Measurements from ENCODE around the gene OR13J1.
A peak's percentile ranks its signal among the peaks of the same experiment; 100 is the strongest.

Gene OR13J1

GRCh38 chr9:35828716-35829083, 41.5 kb downstream of the OR13J1 start, which contains the start of gene FAM221B:
Gene FAM221B, minus strand, starts transcription at chr9:35828732. Its CDS starts 2,571 bp downstream, at chr9:35826161.
- H3K4me2 ChIP-seq (ENCODE audit: low read depth, low read length, poor library complexity, severe bottlenecking), result peak within 1 kb of the TSS; percentile 91
- no peaks in the 10 kb centered on the region for H3K27me3 ChIP-seq (ENCODE audit: low read length)
- H4K20me1 ChIP-seq (ENCODE audit: low read depth, low read length), result no peaks in the 10 kb centered on the region
- H2AFZ ChIP-seq (ENCODE audit: low read depth, low read length, severe bottlenecking), result peak within 1 kb of the TSS; percentile 97
- H3K9me2 ChIP-seq (replicated peaks; ENCODE audit: insufficient read depth, low read length), result no peaks in the 10 kb centered on the region
- no peaks in the 10 kb centered on the region for H3K9me3 ChIP-seq (ENCODE audit: insufficient read depth, low read length)
- H3K79me2 ChIP-seq (ENCODE audit: insufficient read depth, low read length), result no peaks in the 10 kb centered on the region
- no peak within 1 kb of the TSS for H3K27ac ChIP-seq (ENCODE audit: low read depth, low read length)
- peak within 1 kb of the TSS; percentile 60 for H3K9ac ChIP-seq (ENCODE audit: low read length)
- peak within 1 kb of the TSS; percentile 79 for H3K4me3 ChIP-seq (ENCODE audit: insufficient read depth, low read length, poor library complexity, severe bottlenecking)
- no peaks in the 10 kb centered on the region for H3F3A ChIP-seq (ENCODE audit: insufficient read depth)
- no peak for TF ChIP-seq EZH2phosphoT487 (conservative IDR thresholded peaks at IDR 0.05; ENCODE audit: low read length)
- TF ChIP-seq CTCF (IDR thresholded peaks at IDR 0.05; ENCODE audit: insufficient read depth, low read length, poor library complexity, severe bottlenecking), result no peak
- H3K36me3 ChIP-seq (ENCODE audit: low read length), result no peaks in the 10 kb centered on the region

- H3K9me3 ChIP-seq (ENCODE audit: insufficient read depth, low read length), result no peaks in the 10 kb centered on the region
- H3K36me3 ChIP-seq (ENCODE audit: low read length), result no peaks in the 10 kb centered on the region
- no peak for TF ChIP-seq EZH2phosphoT487 (conservative IDR thresholded peaks at IDR 0.05; ENCODE audit: low read length)
- TF ChIP-seq CTCF (IDR thresholded peaks at IDR 0.05; ENCODE audit: insufficient read depth, low read length, poor library complexity, severe bottlenecking), result no peak
- no peak overlapping the region for H3K27ac ChIP-seq (ENCODE audit: low read depth, low read length)
- no peak overlapping the region for H3K9ac ChIP-seq (ENCODE audit: low read length)
- no peaks in the 10 kb centered on the region for H3K9me2 ChIP-seq (replicated peaks; ENCODE audit: insufficient read depth, low read length)
- H3K4me3 ChIP-seq (ENCODE audit: insufficient read depth, low read length, poor library complexity, severe bottlenecking), result no peak overlapping the region
- H3F3A ChIP-seq (ENCODE audit: insufficient read depth), result no peaks in the 10 kb centered on the region
- H4K20me1 ChIP-seq (ENCODE audit: low read depth, low read length), result no peaks in the 10 kb centered on the region
- H3K4me2 ChIP-seq (ENCODE audit: low read depth, low read length, poor library complexity, severe bottlenecking), result no peak overlapping the region
- no peak overlapping the region for H2AFZ ChIP-seq (ENCODE audit: low read depth, low read length, severe bottlenecking)
- no peaks in the 10 kb centered on the region for H3K79me2 ChIP-seq (ENCODE audit: insufficient read depth, low read length)
- no peaks in the 10 kb centered on the region for H3K27me3 ChIP-seq (ENCODE audit: low read length)
Observed at GRCh38 chr9:35827486-35827885, 42.7 kb downstream of the OR13J1 start.

DNA sequence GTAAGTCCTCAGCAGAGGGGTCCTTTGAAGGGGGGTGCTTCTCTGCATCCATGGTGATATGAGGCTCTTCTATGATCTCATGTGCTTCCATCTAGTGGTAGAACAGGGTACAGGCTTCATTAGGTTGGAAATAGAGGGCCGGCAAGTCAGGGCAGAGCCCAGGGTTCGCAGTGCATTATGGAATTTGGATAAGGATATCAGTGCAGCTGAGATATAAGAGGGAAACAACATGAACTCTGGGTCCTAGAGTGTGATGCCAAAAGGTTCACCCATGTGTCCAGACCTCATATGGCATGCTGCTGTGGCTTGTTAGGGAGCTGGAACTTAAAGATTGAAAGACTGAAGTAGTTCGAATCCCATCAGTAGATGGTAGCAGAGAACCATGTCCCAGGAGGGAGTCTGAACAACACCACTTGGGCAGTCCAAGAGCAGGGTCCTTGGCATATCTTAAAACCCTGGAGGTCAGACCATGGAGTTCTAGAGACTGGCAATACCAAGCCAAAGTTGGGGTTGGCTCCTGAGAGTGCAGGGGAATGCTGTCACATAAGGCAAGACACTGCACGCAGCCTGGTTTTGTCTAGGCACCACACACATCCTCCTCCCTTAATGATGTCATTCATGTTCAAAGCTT, 44.0 kb downstream of the OR13J1 start:
- no peak overlapping the region for H3K4me3 ChIP-seq (ENCODE audit: insufficient read depth, low read length, poor library complexity, severe bottlenecking)
- H3K9me2 ChIP-seq (replicated peaks; ENCODE audit: insufficient read depth, low read length), result no peaks in the 10 kb centered on the region
- H3K36me3 ChIP-seq (ENCODE audit: low read length), result no peaks in the 10 kb centered on the region
- no peaks in the 10 kb centered on the region for H4K20me1 ChIP-seq (ENCODE audit: low read depth, low read length)
- H3K9me3 ChIP-seq (ENCODE audit: insufficient read depth, low read length), result no peaks in the 10 kb centered on the region
- H3K27ac ChIP-seq (ENCODE audit: low read depth, low read length), result no peak overlapping the region
- H3K79me2 ChIP-seq (ENCODE audit: insufficient read depth, low read length), result no peaks in the 10 kb centered on the region
- no peak overlapping the region for H3K4me2 ChIP-seq (ENCODE audit: low read depth, low read length, poor library complexity, severe bottlenecking)
- no peaks in the 10 kb centered on the region for H3F3A ChIP-seq (ENCODE audit: insufficient read depth)
- TF ChIP-seq EZH2phosphoT487 (conservative IDR thresholded peaks at IDR 0.05; ENCODE audit: low read length) (no peak), CTCF (IDR thresholded peaks at IDR 0.05; ENCODE audit: insufficient read depth, low read length, poor library complexity, severe bottlenecking) (peak; percentile 97)
- peak overlapping the region; percentile 11 for H2AFZ ChIP-seq (ENCODE audit: low read depth, low read length, severe bottlenecking)
- H3K9ac ChIP-seq (ENCODE audit: low read length), result no peak overlapping the region
- no peaks in the 10 kb centered on the region for H3K27me3 ChIP-seq (ENCODE audit: low read length)

Data from SU-DHL-6 (cell line).